Suprapubic skin (tissue), 4 donors: ENCODE results near the gene CRYGD. TPM values are rescaled to one million over a fixed set of nuclear protein-coding genes. Genes with fewer than 3 reads are reported as not detected.
"Not testable (repeated sequence)": the region's sequence is repeated elsewhere in the genome, so short reads cannot be mapped to it uniquely, and the experiment has no call there.

ENCODE experiments used
- DNase-seq, 2 donors: peaks; one replicate each; pipeline ENCODE4 v3.0.0-alpha.2; 2019; ENCODE audit warnings: low spot score in 2 of 2
- H3K27ac ChIP-seq: fragments of 200-600 bp; sonication (generic); one replicate; pipeline ENCODE4 v1.5.1; 2019
- H3K27me3 ChIP-seq: fragments of 200-600 bp; sonication (generic); one replicate; pipeline ENCODE4 v1.5.1; 2019
- H3K36me3 ChIP-seq: fragments of 200-600 bp; sonication (generic); one replicate; pipeline ENCODE4 v1.5.1; 2019
- H3K4me1 ChIP-seq: fragments of 200-600 bp; sonication (generic); one replicate; pipeline ENCODE4 v1.5.1; 2019
- H3K4me3 ChIP-seq: fragments of 200-600 bp; sonication (generic); one replicate; pipeline ENCODE4 v1.5.1; 2019; ENCODE audit warnings: mild to moderate bottlenecking
- H3K9me3 ChIP-seq: fragments of 200-600 bp; sonication (generic); one replicate; pipeline ENCODE4 v1.5.1; 2019
- EP300 ChIP-seq: sonication (generic); formaldehyde crosslinking; IDR thresholded peaks from one replicate; pipeline ENCODE4 v1.6.1; 2017; ENCODE audit warnings: antibody characterized with exemption
- POLR2A ChIP-seq, 2 donors: fragments of 450-650 bp; IDR thresholded peaks; one replicate each; pipeline ENCODE4 v1.6.1; 2017; ENCODE audit warnings: antibody characterized with exemption in 2 of 2, mild to moderate bottlenecking in 2 of 2, moderate library complexity in 2 of 2
- POLR2AphosphoS5 ChIP-seq, 3 donors: sonication (generic); formaldehyde crosslinking; IDR thresholded peaks; one replicate each; pipeline ENCODE4 v1.6.1; 2017; ENCODE audit warnings: antibody characterized with exemption in 3 of 3
- WGBS: methylation state at CpG from one replicate; pipeline ENCODE4 v1.1.5; 2018; 5-methylcytosine and 5-hydroxymethylcytosine counted together
- total RNA-seq, 4 donors: library from RNA; depleted of rRNA; stranded (reverse); fragments of >200 nt; gene quantifications; one replicate each; pipeline ENCODE4 v1.1.0, GENCODE V29; 2016
- TF ChIP-seq, protein P1 (sequence below), 2 donors: fragments of 200-600 bp in 1 of 2; fragments of 450-650 bp in 1 of 2; sonication (generic) in 1 of 2; IDR thresholded peaks; one replicate each; pipeline ENCODE4 v1.5.1; 2016 to 2019; ENCODE audit warnings: antibody characterized with exemption in 2 of 2, mild to moderate bottlenecking in 1 of 2, moderate library complexity in 1 of 2

The CRYGD gene
- total RNA-seq, 4 donors from 2014 or later: not detected

DNA sequence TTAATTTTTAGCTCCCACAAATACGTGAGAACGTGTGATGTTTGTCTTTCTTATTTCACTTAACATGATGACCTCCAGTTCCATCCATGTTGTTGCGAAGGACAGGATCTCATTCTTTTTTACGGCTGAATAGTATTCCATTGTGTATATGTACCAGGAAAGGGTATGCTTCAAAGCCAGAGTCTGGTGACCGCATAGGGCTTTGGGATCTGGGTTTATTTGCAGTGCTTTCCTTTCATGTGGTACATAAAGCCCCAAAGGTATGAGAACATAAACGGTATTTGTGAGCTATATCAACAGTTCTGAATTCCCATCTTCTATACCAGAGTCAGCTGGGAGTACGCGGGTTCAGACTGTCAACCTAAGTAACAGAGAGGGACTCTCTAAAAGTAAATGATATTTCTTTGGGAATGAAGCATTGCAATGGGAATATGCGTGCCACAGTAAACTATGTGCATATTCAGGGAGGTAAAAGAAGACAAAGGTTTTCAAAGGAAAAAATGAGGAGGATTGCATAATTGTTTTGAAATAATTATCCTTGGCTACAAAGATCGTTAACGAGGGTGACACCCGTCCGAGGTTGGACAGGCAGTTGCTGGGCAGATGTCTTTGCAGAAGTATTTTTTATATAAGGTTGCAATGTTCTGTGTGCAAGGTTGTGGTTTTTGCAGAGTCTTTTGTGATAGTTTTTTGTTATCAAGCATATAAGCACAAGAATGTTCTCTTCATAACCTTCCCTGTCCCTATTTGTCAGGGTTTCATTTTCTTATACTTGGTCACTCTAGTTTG lies 24.4 kb downstream of the CRYGD start:
- no peaks in the 10 kb centered on the region for H3K9me3 ChIP-seq
- H3K4me1 ChIP-seq: no peaks in the 10 kb centered on the region
- H3K36me3 ChIP-seq: no peaks in the 10 kb centered on the region
- no peaks in the 10 kb centered on the region for H3K27me3 ChIP-seq
- H3K4me3 ChIP-seq: no peak overlapping the region
- DNase-seq: no peak
- no peak for TF ChIP-seq EP300
- TF ChIP-seq, protein P1, sequence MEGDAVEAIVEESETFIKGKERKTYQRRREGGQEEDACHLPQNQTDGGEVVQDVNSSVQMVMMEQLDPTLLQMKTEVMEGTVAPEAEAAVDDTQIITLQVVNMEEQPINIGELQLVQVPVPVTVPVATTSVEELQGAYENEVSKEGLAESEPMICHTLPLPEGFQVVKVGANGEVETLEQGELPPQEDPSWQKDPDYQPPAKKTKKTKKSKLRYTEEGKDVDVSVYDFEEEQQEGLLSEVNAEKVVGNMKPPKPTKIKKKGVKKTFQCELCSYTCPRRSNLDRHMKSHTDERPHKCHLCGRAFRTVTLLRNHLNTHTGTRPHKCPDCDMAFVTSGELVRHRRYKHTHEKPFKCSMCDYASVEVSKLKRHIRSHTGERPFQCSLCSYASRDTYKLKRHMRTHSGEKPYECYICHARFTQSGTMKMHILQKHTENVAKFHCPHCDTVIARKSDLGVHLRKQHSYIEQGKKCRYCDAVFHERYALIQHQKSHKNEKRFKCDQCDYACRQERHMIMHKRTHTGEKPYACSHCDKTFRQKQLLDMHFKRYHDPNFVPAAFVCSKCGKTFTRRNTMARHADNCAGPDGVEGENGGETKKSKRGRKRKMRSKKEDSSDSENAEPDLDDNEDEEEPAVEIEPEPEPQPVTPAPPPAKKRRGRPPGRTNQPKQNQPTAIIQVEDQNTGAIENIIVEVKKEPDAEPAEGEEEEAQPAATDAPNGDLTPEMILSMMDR (IDR thresholded peaks at IDR 0.05): no peak
- TF ChIP-seq POLR2AphosphoS5 (IDR thresholded peaks at IDR 0.05): no peak
- no peak for TF ChIP-seq POLR2A (IDR thresholded peaks at IDR 0.05)
- H3K27ac ChIP-seq: no peak overlapping the region
- 71% methylated on average over 13 of the region's 13 CpGs for WGBS

DNA sequence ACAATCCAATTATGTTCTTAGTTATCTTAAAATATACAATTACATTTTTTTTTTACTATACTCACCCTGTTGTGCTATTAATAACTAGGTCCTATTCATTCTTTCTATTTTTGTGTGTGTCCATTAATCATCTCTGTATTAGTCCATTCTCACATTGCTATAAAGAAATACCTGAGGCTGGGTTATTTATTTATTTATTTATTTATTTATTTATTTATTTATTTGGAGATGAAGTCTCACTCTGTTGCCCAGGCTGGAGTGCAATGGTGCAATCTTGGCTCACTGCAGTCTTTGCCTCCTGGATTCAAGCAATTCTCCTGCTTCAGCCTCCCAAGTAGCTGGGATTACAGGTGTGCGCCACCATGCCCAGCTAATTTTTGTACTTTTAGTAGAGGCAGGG lies 25.6 kb downstream of the CRYGD start:
- not testable (repeated sequence) for DNase-seq, H3K9me3 ChIP-seq, H3K4me3 ChIP-seq, H3K27ac ChIP-seq, H3K36me3 ChIP-seq, H3K4me1 ChIP-seq, H3K27me3 ChIP-seq
- WGBS: 100% methylated on average over 1 of the region's 1 CpG

DNA sequence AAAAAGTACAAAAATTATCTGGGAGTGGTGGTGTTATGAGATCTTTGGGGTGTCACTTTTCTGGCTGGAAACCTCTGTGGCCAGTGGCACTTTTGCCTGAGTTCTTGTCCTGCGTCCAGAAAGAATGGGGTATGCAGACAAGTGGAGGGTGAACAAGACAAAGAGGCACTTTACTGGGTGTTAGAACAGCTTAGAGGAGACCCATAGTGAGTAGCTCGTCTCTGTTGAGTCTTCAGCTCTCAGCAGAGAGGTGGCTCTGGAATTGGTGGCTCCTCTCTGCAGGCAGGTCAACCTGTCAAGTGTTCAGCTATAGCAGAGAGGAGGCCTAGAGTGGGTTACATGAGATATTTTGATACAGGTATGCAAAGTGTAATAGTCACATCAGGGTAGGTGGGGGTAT lies 26.1 kb downstream of the CRYGD start:
- no peaks in the 10 kb centered on the region for H3K27me3 ChIP-seq
- no peak overlapping the region for H3K27ac ChIP-seq
- no peaks in the 10 kb centered on the region for H3K4me1 ChIP-seq
- H3K36me3 ChIP-seq: no peaks in the 10 kb centered on the region
- H3K9me3 ChIP-seq: no peaks in the 10 kb centered on the region
- no peak for DNase-seq
- H3K4me3 ChIP-seq: no peak overlapping the region
- 78% methylated on average over 2 of the region's 2 CpGs for WGBS
- TF ChIP-seq, protein P1 (IDR thresholded peaks at IDR 0.05): no peak
- TF ChIP-seq EP300 (no peak), POLR2AphosphoS5 (IDR thresholded peaks at IDR 0.05) (no peak), POLR2A (IDR thresholded peaks at IDR 0.05) (no peak)

DNA sequence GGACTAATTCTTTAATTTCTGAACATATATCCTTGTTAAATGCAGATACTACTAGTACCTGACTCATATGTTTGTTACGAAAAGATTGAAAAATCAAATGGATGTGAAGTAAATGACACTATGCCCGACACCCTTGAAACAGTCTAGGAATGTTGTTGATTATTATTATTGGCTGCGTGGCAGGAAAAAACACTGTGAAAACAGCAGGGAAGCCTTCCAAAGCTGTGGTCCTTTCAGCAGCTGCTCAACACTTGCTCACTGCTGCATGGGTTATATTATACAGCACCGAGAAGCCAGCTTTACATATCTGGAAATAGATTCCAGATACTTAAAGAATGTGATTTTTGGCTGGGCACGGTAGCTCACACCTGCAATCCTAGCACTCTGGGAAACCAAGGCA lies 26.5 kb downstream of the CRYGD start:
- no peak for DNase-seq
- 63% methylated on average over 5 of the region's 5 CpGs for WGBS

DNA sequence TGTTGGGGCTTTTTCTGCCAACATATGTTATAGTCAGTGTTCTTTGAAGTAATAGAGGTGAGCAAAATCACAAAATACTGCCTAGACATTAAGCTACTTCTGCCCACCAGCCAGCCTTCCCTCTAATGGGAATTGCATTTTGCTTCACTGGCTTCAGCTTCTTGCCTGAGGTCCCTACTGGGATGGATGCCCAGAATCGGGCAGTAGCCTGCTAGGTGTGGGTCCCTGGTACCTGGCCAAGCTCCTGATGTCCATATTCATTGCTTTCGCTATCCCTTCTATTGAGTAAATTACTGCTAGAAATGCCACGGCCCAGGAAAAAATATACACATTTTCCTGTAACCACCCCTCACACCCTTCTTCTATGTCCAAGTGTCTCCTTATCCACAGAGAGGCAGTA lies 27.0 kb downstream of the CRYGD start:
- no peak for DNase-seq
- TF ChIP-seq EP300 (no peak), POLR2AphosphoS5 (IDR thresholded peaks at IDR 0.05) (no peak), POLR2A (IDR thresholded peaks at IDR 0.05) (no peak)
- TF ChIP-seq, protein P1 (IDR thresholded peaks at IDR 0.05): no peak
- no peaks in the 10 kb centered on the region for H3K27me3 ChIP-seq
- H3K4me1 ChIP-seq: no peaks in the 10 kb centered on the region
- no peak overlapping the region for H3K4me3 ChIP-seq
- 59% methylated on average over 3 of the region's 3 CpGs for WGBS
- H3K9me3 ChIP-seq: no peaks in the 10 kb centered on the region
- H3K27ac ChIP-seq: no peak overlapping the region
- no peaks in the 10 kb centered on the region for H3K36me3 ChIP-seq

More for the DNA sequence above, 26.5 kb downstream of the CRYGD start:
- H3K36me3 ChIP-seq: no peaks in the 10 kb centered on the region
- no peaks in the 10 kb centered on the region for H3K27me3 ChIP-seq
- no peak overlapping the region for H3K4me3 ChIP-seq
- no peaks in the 10 kb centered on the region for H3K4me1 ChIP-seq
- H3K27ac ChIP-seq: no peak overlapping the region
- no peaks in the 10 kb centered on the region for H3K9me3 ChIP-seq
- TF ChIP-seq, protein P1 (IDR thresholded peaks at IDR 0.05): no peak
- no peak for TF ChIP-seq POLR2A (IDR thresholded peaks at IDR 0.05)
- TF ChIP-seq POLR2AphosphoS5 (IDR thresholded peaks at IDR 0.05): no peak
- TF ChIP-seq EP300: no peak
